Activated T-helper 17 cell treated with anti-CD3 and anti-CD28 coated beads, Interleukin-2, amount 50 U/mL, for 72 hours (primary cell): ENCODE measurements around the gene CTXND1. TPM values are rescaled to one million over a fixed set of nuclear protein-coding genes. Genes with fewer than 3 reads are reported as not detected.

Experiments used
- ATAC-seq: fragments of 150-1000 bp; cut with Tn5 transposase; replicated peaks from 2 replicates; pipeline ENCODE4 v1.10.0; 2021; ENCODE audit warnings: mild to moderate bottlenecking, moderate library complexity
- H3K27ac Mint-ChIP-seq: one replicate; pipeline ENCODE4 v1.8.0; 2022; ENCODE audit warnings: mixed read lengths
- H3K27me3 Mint-ChIP-seq: one replicate; pipeline ENCODE4 v1.8.0; 2022; ENCODE audit warnings: mixed read lengths
- H3K36me3 Mint-ChIP-seq: one replicate; pipeline ENCODE4 v1.8.0; 2022; ENCODE audit warnings: low read depth, mild to moderate bottlenecking, mixed read lengths
- H3K4me1 Mint-ChIP-seq: one replicate; pipeline ENCODE4 v1.8.0; 2022; ENCODE audit warnings: mixed read lengths
- H3K4me3 Mint-ChIP-seq: one replicate; pipeline ENCODE4 v1.8.0; 2022; ENCODE audit warnings: mild to moderate bottlenecking, mixed read lengths
- H3K9me3 Mint-ChIP-seq: one replicate; pipeline ENCODE4 v1.8.0; 2022; ENCODE audit warnings: mixed read lengths
- total RNA-seq, 2 donors: library from RNA; stranded (reverse); gene quantifications; one replicate each; pipeline ENCODE4 v1.2.3, GENCODE V29; 2022

CTXND1 gene
- total RNA-seq, 2 donors from 2014 or later: not detected

DNA sequence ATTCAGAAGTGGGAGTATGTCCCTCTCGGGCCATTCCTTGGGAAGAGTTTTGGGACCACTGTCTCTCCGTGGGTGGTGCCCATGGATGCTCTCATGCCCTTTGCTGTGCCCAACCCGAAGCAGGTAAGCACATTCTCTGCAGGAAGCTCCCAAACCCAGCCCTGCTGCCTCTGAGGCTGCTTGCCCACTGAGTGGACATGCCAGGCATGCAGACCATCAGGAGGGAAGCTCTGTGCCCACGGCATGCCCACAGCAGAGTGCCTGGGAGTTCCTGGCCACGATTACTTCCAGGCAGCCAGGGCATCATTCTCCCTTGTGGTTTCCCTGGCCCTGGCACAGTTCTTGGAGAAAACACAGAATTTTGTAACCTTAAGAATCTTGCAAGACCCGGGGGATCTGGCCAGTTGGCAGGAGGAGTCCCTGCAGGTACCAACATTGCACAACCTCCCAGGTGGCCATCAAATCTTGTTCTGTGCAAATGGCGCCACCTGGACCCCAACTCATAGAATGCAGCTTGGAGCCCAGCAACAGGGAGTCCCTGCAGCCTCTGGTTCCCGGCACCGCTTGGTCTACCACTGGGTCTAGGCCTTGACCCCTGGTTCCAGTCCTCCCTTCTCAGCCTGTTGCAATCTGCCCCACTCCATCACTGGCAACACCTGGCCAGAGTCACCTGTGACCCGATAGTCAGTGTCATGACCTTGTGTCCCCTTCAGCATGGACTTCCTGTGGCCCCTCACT is 78.8 kb downstream of the CTXND1 start:
- Mint-ChIP-seq H3K4me1 (no peaks in the 10 kb centered on the region), H3K27ac (no peak overlapping the region), H3K4me3 (no peak overlapping the region), H3K9me3 (no peaks in the 10 kb centered on the region), H3K27me3 (no peaks in the 10 kb centered on the region), H3K36me3 (peaks cover 38% of the 10 kb centered on the region)
- peak; percentile 84 for ATAC-seq

GRCh38 chr15:80172401-80172800 is 79.6 kb downstream of the CTXND1 start:
- no peak overlapping the region for H3K4me3 Mint-ChIP-seq
- H3K4me1 Mint-ChIP-seq: no peaks in the 10 kb centered on the region
- H3K27me3 Mint-ChIP-seq: no peaks in the 10 kb centered on the region
- H3K36me3 Mint-ChIP-seq: peaks cover 34% of the 10 kb centered on the region
- no peak overlapping the region for H3K27ac Mint-ChIP-seq
- no peak for ATAC-seq
- no peaks in the 10 kb centered on the region for H3K9me3 Mint-ChIP-seq

GRCh38 chr15:80171787-80172186 is 80.2 kb downstream of the CTXND1 start:
- H3K9me3 Mint-ChIP-seq: no peaks in the 10 kb centered on the region
- ATAC-seq: no peak
- no peak overlapping the region for H3K4me3 Mint-ChIP-seq
- no peaks in the 10 kb centered on the region for H3K27me3 Mint-ChIP-seq
- no peak overlapping the region for H3K27ac Mint-ChIP-seq
- no peaks in the 10 kb centered on the region for H3K4me1 Mint-ChIP-seq
- peaks cover 28% of the 10 kb centered on the region for H3K36me3 Mint-ChIP-seq

DNA sequence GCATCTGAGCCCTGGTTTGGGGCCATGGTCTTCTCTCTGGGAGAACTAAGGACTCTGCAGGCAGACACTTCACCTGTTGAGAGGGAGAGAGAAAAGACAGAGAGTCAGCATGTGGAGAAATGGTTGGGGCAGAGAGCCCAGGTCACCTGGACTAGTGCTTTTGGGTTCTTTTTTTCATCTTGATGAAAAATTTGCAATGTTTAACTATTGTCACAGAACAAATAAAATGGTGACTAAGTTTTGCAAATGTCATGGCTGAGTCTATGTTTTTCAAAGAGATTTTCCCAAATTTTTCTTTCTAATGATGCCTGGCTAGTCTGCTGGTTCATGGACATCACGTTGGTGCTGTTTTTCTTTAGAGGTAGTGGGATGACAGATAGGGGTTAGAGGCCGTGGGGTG is 81.4 kb downstream of the CTXND1 start:
- Mint-ChIP-seq H3K36me3 (peaks cover 24% of the 10 kb centered on the region), H3K27me3 (no peaks in the 10 kb centered on the region), H3K4me3 (no peak overlapping the region), H3K9me3 (no peaks in the 10 kb centered on the region), H3K27ac (no peak overlapping the region), H3K4me1 (no peaks in the 10 kb centered on the region)
- no peak for ATAC-seq

DNA sequence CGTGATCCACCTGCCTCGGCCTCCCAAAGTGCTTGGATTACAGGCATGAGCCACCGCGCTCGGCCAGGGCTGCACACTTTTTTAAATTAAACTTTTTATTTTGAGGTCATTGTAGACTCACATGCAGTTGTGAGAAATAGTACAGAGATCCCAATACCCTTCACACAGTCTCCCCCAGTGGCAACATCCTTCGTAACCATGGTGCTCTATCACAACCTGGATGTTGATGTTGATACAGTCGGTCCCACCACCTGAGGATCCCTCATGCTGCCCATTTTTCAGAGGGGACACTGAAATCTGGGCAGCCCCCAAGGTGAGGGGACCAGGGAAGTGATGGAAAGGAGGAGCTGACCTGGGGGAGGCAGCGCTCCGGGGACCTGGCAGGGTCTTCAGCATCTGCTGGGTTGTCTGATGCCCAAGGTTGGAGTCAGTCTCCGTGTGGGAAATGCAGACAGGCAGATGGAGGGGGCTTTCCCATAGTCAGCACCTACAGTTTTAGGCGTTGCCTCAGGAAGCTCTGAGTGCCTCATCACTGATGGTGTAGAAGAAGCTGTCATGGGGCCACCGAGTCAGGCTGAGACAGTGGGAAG is 82.2 kb downstream of the CTXND1 start:
- ATAC-seq: no peak
- Mint-ChIP-seq H3K9me3 (no peaks in the 10 kb centered on the region), H3K4me3 (no peak overlapping the region), H3K4me1 (no peaks in the 10 kb centered on the region), H3K27me3 (no peaks in the 10 kb centered on the region), H3K27ac (no peak overlapping the region), H3K36me3 (peaks cover 24% of the 10 kb centered on the region)

- Mint-ChIP-seq H3K9me3 (no peaks in the 10 kb centered on the region), H3K4me3 (no peak overlapping the region), H3K27me3 (no peaks in the 10 kb centered on the region), H3K4me1 (no peaks in the 10 kb centered on the region), H3K27ac (no peak overlapping the region), H3K36me3 (peaks cover 38% of the 10 kb centered on the region)
- no peak for ATAC-seq
Measured at GRCh38 chr15:80168421-80168820, 83.6 kb downstream of the CTXND1 start.

DNA sequence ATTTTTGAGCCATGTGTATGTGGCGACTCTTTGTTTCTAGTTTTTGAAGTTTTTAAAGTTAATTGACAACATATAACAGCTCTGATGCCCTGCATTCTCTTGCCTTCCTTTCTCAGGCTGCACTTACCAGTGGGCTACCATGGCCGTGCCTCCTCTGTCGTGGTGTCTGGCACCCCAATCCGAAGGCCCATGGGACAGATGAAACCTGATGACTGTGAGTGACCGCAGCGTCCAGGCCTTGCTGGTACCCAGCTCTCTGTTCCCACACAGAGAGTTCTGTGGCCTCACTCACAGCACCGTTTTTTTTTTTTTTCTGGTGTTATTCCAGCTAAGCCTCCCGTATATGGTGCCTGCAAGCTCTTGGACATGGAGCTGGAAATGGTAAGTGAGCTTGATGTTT is 84.1 kb downstream of the CTXND1 start:
- Mint-ChIP-seq H3K36me3 (peaks cover 43% of the 10 kb centered on the region), H3K27me3 (no peaks in the 10 kb centered on the region), H3K4me1 (no peaks in the 10 kb centered on the region), H3K9me3 (no peaks in the 10 kb centered on the region), H3K27ac (peak overlapping the region; percentile 36), H3K4me3 (no peak overlapping the region)
- no peak for ATAC-seq

DNA sequence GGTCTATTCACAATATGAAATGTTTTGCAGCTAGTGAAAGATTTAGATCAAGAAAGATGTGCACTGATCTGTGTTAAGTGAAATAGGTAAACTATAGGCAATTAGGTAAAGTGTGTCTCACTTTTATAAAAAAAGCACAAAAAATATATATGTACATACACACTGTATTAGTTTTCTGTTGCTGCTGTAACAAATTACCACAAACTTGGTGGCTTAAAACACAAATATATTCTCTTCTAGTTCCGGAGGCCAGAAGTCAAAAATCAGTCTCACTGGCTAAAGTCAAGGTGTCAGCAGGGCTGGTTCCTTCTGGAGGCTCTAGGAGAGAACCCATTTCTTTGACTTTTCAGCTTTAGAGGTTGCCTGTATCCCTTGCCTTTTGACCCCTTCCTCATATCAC is 88.1 kb downstream of the CTXND1 start:
- Mint-ChIP-seq H3K27ac (no peak overlapping the region), H3K4me3 (no peak overlapping the region), H3K27me3 (no peaks in the 10 kb centered on the region), H3K4me1 (peaks cover 23% of the 10 kb centered on the region), H3K9me3 (no peaks in the 10 kb centered on the region), H3K36me3 (peaks cover 68% of the 10 kb centered on the region)
- no peak for ATAC-seq

GRCh38 chr15:80163217-80163616 is 88.8 kb downstream of the CTXND1 start:
- Mint-ChIP-seq H3K36me3 (peaks cover 68% of the 10 kb centered on the region), H3K9me3 (no peaks in the 10 kb centered on the region), H3K4me3 (no peak overlapping the region), H3K27me3 (no peaks in the 10 kb centered on the region), H3K27ac (no peak overlapping the region), H3K4me1 (peaks cover 23% of the 10 kb centered on the region)
- no peak for ATAC-seq

DNA sequence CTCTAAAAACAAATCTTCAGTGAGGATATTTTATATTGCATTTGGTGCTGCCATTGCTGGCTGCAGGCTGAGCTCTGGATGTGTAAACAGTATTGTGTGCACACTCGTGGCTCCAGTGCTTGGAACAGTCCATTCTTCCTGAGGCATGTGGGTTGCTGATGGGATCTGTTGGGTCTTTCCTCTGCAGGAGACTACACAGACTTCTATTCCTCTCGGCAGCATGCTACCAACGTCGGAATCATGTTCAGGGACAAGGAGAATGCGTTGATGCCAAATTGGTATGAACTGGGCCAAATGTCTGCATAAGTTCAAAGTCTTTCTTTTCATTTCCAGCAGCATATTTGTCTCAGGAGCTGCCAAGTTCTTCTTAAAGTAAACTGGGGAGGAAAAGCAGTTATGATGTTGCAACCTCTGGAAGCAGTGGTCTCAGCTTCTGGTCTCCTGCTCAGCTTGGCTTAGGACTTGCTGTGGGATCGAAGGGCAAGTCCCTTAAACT is 89.9 kb downstream of the CTXND1 start:
- ATAC-seq: no peak
- H3K36me3 Mint-ChIP-seq: peaks cover 65% of the 10 kb centered on the region
- H3K27ac Mint-ChIP-seq: peak overlapping the region; percentile 77
- H3K4me1 Mint-ChIP-seq: peaks cover 23% of the 10 kb centered on the region
- H3K9me3 Mint-ChIP-seq: no peaks in the 10 kb centered on the region
- H3K4me3 Mint-ChIP-seq: no peak overlapping the region
- no peaks in the 10 kb centered on the region for H3K27me3 Mint-ChIP-seq

DNA sequence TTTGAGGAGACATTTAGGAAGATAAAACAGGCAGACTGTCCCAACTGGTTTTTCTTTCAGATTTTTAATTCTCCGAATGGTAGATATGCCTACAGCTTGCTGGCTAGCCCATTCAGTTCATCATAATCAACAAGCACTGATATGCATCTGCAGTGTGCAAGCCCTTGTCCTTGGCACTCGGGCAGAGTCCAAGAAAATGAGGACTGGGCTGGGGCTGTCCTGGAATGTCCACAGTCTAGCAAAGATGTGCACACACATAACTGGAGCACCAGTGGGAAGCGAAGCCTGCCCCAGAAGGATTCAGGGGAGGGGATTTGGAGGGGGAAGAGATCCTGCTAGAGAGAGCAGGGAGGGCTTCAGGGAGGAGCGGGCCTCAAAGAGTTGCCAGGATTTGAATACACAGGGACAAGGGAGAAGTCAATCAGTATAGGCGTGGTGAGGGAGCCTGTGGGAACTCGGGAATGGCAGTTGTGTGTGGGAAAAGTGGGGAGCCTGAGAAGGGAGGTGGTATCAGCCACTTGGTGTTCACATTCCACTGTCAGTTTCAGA is 90.5 kb downstream of the CTXND1 start:
- no peaks in the 10 kb centered on the region for H3K9me3 Mint-ChIP-seq
- peak overlapping the region; percentile 77 for H3K27ac Mint-ChIP-seq
- ATAC-seq: no peak
- H3K27me3 Mint-ChIP-seq: no peaks in the 10 kb centered on the region
- peaks cover 23% of the 10 kb centered on the region for H3K4me1 Mint-ChIP-seq
- H3K36me3 Mint-ChIP-seq: peaks cover 65% of the 10 kb centered on the region
- H3K4me3 Mint-ChIP-seq: peak overlapping the region; percentile 50

DNA sequence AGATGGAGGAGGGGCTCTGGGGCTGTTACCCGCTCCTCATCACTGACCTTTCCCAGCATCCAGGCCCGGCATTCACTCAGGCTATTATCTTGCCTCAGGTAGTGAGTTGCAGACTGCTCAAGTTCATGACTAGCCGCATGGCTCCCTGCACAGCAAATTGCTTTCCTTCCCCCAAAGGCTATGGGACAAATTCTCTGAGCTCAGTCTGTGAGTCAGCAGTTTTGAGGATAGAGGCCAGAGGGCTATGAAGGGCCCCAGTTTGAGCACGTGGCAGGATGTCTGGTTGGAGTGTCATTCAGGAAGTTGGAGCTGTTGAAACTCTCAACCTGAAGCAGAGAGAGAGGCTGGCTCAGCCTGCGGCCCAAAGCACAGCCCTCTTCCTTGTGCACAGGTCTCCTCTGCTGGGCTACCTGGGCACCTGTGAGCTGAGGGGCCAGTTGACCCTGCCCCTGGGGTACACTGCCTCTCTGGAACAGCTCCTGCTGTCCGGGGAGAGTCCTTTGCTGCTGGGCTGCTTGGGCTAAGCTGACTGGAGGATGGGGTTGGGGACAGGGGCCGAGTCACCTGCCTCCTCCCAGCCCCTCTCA is 91.3 kb downstream of the CTXND1 start:
- H3K4me1 Mint-ChIP-seq: peaks cover 23% of the 10 kb centered on the region
- H3K9me3 Mint-ChIP-seq: no peaks in the 10 kb centered on the region
- H3K27ac Mint-ChIP-seq: peak overlapping the region; percentile 77
- ATAC-seq: peak; percentile 90
- no peaks in the 10 kb centered on the region for H3K27me3 Mint-ChIP-seq
- peak overlapping the region; percentile 50 for H3K4me3 Mint-ChIP-seq
- H3K36me3 Mint-ChIP-seq: peaks cover 65% of the 10 kb centered on the region

DNA sequence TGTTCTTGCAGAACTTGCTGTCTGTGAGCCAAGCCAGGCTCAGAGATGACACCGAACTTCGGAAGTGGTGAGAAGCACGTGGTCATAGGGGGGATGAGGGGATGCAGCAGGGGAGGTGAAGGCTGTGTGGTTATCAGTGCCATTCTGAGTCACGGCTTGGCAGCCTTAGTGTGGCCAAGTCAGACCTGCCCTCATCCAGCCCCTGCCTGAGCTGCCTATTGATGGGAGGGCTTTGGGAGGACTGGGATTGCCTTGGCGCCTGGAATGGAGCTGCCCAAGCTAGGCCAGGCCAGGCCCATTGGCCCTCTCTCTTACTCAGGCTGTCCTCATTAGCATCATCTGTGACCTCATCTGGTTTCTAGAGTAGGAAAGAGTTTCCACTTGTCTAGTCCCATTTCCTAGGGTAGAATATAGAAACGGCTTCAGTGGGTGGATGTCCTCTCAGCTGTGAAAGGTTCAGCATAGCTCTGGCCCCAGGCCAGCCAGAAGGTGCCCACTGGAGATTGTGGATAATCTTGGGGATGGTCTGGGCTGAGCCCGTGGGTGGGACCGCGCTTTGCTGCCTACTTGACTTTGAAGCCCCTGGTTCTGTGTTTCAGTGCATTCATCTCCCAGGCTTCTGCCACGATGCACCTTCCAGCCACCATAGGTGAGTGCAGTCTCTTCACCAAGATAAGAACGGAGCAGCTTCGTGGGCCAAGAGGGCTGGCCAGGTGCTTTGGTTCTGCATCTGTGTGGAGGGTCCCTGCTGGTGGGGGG is 92.0 kb downstream of the CTXND1 start:
- peaks cover 29% of the 10 kb centered on the region for H3K4me1 Mint-ChIP-seq
- H3K36me3 Mint-ChIP-seq: peaks cover 71% of the 10 kb centered on the region
- peak; percentile 74 for ATAC-seq
- H3K4me3 Mint-ChIP-seq: peak overlapping the region; percentile 50
- peak overlapping the region; percentile 77 for H3K27ac Mint-ChIP-seq
- no peaks in the 10 kb centered on the region for H3K9me3 Mint-ChIP-seq
- no peaks in the 10 kb centered on the region for H3K27me3 Mint-ChIP-seq

DNA sequence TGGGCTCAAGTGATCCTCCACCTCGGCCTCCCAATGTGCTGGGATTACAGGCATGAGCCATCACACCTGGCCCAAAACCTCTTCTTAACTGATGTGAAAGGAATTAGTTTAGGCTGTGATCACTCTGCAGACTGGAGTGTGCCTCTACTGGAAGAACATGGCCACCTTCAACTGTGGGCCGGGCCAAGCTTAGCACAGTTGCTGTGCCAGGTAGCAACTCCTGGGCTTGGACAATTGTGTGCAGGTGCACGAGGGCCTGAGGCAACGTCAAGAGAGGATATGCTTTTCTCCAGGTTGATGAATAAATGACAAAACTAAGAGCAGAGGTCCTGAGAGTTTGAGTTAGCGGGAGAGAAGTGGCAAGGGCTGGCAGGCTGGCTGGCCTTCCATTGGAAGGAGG is 92.7 kb downstream of the CTXND1 start:
- H3K27me3 Mint-ChIP-seq: no peaks in the 10 kb centered on the region
- H3K27ac Mint-ChIP-seq: no peak overlapping the region
- no peaks in the 10 kb centered on the region for H3K9me3 Mint-ChIP-seq
- ATAC-seq: no peak
- peaks cover 33% of the 10 kb centered on the region for H3K4me1 Mint-ChIP-seq
- peak overlapping the region; percentile 50 for H3K4me3 Mint-ChIP-seq
- peaks cover 70% of the 10 kb centered on the region for H3K36me3 Mint-ChIP-seq
